Activated CD4-positive, alpha-beta T cell treated with anti-CD3 and anti-CD28 coated beads for 48 hours (primary cell): ENCODE measurements around the gene OVOL3.
A peak's percentile ranks its signal among the peaks of the same experiment; 100 is the strongest.
"Not testable (repeated sequence)": the region's sequence is repeated elsewhere in the genome, so short reads cannot be mapped to it uniquely, and the experiment has no call there.

Experiments used
- DNase-seq: peaks from one replicate; pipeline ENCODE4 v3.0.0-alpha.2; 2020

The OVOL3 gene

DNA sequence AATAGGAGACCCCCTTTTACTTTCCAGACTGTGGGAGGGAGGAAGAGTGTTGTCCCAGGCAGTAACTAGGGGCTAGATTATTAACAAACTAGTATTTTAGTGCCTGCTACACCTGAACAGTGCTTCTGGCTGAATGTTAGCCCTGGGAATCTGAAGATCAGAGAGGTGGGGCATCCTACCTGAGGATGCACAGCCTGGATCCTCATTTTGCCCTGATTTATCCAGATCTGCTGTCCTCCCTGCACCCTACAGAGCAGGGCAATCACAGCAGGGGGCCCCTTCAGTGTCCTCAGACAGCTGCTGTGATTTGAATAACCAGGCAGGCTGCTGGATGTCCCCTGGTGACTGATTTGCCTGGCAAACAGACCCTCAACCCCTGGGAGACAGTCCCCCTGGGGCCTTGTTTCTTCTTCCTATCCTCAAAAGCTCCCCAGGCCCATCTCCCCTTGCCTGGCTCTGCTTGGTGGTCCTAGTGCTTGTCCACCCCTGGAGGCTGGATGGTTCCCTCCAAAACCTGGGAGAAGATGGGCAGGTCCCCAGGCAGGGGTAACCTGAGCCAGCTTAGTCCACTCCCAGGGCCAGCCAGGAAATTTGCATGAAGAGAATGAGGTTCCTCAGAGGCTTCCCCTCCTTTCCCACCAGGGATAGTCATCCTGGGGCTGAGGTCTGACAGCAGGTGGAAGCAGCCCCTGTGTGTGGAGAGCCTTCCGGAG, at the start of gene OVOL3:
Gene OVOL3, plus strand, starts transcription at position 657 of the 713 bp plus-strand sequence. CDS start 60 bp downstream, outside the sequence.
- no peak for DNase-seq

DNA sequence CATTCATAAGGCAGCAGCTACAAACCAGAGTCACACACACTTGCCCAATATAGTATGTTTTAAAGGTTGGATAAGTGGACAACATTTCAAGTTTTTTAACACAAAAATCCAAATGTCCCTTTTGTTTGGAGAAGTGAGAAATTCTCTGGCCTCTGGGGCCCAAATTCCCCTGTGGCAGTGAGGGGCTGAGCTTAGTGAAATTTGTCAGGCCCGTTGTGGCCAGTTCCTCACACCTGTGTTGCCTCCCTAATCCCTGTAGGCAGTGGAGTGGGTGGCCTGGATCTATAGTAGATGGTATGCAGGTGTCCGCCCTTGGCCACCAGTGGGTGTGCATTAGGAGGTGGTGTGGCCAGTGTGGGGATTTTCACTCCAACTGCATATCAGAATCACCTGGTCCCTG, 49.6 kb upstream of the OVOL3 start:
- DNase-seq: no peak

GRCh38 chr19:36064826-36065225, 46.1 kb upstream of the OVOL3 start:
- DNase-seq: no peak

DNA sequence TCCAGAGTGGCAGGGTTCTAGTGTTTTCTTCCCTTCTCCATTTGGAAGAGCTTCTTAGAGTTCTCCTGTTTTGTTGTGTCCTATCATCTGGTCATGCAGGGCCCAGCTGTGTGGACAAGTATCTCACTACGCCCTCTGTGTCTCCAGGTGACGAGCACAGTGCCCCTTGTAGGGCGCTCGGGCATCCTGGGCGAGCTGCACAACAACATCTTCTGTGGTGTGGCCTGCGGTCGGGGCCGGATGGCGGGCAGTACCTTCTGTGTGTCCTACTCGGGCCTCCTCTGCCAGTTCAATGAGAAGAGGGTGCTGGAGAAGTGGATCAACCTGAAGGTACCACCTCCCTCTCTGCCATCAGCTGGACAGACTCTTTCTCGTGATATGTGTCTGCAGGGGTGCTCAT, 43.3 kb upstream of the OVOL3 start:
- no peak for DNase-seq

GRCh38 chr19:36068810-36069499, 42.0 kb upstream of the OVOL3 start:
- DNase-seq: not testable (repeated sequence)

DNA sequence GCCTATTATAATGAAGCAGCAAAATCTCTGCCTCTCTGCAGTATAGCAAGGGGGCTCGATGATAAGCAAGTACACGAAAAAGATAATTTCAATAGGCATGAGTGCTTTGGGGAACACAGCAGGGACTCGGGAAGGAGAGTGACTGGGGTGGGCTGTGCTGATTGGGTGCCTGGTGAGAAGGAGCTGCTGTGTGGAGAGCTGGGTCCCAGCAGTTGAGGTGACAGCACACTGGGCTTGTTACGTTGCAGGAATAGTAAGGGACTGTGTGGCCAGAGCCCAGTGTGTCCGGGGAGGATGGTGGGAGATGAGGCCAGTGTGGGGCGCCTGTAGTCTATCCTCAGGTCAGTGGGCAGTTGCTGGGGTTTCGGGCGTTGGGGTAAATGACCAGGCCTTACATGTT, 38.9 kb upstream of the OVOL3 start:
- no peak for DNase-seq

DNA sequence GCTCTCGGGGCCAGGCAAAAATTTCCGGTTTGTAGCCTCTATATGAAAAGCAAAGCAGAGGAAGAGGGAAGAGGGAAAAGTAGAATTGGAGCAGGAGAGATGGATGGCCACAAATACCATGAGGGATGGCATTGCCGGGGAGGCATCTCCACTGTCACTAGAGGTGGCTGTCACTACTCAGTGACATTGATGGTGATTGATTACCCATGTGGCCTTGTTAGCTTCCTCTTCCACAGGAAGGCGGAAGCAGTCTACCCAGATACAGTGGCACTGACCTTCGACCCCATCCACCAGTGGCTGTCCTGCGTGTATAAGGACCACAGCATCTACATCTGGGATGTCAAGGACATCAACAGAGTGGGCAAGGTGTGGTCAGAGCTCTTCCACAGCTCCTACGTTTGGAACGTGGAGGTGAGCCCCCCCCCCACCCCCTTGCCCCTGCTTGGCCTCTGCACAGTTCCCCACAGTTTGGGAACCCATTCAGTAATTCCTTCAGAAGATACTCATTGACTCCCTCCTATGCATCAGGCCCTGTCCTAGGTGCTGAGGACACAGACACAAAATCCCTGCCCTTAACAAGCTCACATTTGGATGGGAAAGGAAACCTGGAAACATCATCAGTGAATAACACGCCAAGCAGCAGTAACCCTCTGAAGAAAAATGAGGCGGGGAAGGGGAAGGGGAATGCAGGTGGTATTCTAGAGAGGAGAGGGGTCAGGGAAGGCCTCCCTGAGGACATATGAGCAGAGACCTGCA, 37.6 kb upstream of the OVOL3 start:
- no peak for DNase-seq

DNA sequence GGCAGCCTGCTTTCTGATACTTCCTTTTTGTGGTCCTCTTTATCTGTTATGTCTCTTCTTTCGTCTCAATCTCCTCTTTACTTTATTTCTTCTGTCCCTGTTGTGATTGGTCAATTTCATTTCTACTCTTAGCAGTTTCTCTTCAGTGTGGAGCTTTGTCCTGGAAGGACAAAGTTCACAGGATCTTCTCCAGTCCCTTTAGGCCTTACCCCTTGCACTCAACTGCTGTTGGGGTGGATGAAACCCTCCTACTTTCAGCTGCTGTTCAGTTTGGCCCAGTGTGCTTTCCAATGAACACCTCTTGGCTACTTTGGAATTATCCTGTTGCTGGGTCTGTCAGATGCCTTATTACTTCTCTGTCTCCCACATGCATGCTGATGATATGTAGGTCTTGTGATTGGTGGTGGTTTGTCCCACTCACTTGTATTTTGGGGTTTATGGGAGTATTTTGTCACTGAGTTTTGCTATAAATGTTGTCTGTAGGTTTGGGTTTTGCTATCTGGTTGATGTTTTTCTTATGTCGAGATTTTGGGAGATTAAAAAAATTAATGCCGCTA, 31.5 kb upstream of the OVOL3 start:
- DNase-seq: no peak

- DNase-seq: no peak
These were observed 29.6 kb upstream of the OVOL3 start for GRCh38 chr19:36081385-36081784.

DNA sequence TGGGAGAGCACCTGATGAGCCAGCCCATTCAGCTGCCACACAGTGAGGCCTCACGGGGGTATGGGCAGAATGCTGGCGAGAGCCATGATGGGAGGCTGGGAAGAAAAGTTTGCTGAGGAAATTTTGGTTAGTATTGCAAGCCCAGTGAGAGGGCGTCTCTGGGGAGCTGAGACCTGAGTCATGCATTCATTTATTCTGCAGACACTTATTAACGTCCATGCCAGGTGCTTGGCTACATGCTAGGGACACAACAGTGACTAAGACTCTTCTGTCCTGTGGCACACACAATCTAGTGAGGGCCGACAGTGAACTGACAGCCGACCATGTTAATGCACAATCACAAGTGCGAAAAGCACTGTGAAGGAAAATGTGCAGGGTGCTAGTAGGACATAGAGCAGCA, 29.0 kb upstream of the OVOL3 start:
- no peak for DNase-seq

DNA sequence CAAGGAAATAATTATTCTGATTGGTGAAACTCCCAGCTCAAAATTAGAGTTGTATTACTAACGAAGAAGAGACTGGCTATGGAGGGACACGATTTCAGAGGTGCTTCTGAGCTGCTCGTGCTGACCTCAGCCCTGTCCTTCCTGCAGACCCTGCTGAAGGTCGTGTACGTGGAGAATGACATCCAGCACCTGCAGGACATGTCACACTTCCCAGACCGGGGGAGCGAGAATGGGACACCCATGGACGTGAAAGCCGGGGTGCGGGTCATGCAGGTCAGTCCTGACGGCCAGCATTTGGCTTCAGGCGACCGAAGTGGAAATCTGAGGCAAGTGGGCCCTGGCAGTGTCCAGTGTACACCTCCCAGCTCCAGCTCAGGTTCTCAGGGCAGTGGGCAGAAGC, 28.0 kb upstream of the OVOL3 start:
- DNase-seq: no peak

- no peak for DNase-seq
These were observed 26.5 kb upstream of the OVOL3 start for GRCh38 chr19:36084231-36085009.

- no peak for DNase-seq
These were observed 24.6 kb upstream of the OVOL3 start for GRCh38 chr19:36086326-36086725.

DNA sequence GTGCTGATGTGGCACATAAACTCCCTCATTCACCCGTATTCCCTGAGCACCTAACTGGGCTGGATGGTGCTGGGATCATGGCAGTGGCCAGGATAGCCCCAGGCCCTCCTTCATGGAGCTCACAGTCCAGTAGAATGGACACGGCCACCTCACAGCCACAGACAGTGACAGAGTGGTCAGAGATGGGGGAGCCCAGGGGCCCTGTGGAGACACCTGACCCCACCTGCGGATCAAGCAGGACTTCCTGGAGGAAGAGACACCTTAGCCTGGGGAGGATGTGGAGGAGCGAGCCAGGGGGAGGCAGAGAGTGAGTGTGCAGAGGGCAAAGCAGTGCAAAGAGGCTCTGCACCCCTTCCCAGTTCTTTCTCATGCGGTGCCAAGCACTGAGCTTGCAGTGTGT, 21.1 kb upstream of the OVOL3 start:
- no peak for DNase-seq

DNA sequence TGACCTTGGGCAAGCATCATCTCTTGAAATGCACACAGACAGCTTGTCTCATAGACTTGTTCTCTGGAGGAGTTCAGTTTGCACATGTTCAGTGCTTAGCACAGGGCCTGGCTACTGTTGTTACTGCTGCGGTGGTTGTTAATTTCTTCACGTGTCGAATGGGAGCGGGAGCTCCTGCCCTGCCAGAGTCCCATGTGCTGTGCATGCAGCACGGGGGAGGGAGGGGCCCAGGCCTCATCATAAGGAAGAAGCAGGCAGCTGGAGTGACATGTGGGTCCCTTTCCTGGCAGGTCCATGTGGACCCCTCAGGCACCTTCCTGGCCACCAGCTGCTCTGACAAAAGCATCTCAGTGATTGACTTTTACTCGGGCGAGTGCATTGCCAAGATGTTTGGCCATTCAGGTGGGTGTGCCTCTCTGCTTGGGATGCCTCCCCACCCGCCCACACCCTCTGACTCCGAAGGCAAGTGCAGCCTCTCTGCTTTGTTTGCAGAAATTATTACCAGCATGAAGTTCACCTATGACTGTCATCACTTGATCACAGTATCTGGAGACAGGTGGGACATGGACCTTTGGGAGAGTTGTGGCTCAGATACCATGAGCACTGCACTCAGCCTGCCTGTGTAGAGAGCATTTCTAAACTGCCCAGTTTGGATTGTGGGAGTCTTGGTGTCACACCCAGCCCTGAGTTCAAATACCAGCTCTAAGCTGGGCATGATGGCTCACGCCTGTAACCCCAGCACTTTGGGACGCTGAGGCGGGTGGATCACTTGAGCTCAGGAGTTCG, 19.8 kb upstream of the OVOL3 start:
- no peak for DNase-seq

GRCh38 chr19:36092566-36092965, 18.4 kb upstream of the OVOL3 start:
- no peak for DNase-seq

DNA sequence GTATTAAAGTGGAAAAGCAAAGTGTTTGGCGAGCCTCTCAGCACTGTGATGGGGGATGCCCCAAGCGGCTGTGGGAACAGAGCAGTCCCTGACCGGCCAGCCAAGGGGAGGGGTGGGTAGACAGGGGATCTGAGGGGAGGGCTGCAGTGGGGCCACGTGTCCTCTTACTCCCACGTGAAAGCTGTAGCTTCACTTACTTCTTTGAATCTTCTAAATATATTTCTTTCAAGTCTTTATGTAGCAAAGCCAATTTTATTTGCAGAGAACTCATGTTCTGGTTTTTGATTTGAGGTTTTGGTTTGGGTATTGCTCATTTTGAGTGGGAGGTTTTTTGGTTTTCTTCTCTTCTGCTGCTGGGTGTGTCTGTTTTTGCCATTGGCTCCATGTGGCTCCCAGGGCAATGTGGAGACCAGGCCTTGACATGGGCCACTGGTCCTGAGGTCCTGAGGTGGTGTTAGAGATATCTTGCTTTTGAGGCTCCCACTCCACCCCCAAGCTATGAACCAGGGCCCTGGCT, 17.7 kb upstream of the OVOL3 start:
- DNase-seq: peak; percentile 36

GRCh38 chr19:36093687-36094086, 17.3 kb upstream of the OVOL3 start:
- DNase-seq: no peak

- DNase-seq: no peak
These were observed 13.9 kb upstream of the OVOL3 start for GRCh38 chr19:36097036-36097435.

DNA sequence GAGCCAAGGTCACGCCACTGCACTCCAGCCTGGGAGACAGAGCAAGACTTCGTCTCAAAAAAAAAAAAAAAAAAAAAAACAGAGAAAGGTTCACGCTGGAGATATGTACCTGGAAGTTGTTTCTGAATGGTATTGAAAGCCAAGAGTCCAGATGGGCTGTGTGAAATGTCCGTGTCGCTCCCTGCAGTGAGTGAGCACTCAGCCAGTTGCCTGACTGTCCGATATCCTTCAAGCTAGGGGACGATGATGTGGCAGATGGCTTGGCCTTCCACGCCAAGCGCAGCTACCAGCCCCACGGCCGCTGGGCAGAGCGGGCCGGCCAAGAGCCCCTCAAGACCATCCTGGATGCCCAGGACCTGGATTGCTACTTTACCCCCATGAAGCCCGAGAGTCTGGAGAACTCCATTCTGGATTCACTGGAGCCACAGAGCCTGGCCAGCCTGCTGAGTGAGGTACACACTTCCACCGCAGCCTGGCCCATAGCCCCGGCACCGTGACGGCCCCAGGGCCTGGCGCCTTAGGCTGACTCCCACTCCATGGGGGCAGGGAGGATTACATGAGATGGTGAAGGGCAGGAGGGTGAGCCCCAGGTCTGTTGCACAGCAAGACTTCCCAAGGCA, 11.7 kb upstream of the OVOL3 start:
- DNase-seq: no peak

GRCh38 chr19:36100476-36100875, 10.5 kb upstream of the OVOL3 start:
- DNase-seq: no peak
